Stimulated activated naive CD8-positive, alpha-beta T cell treated with anti-CD3 and anti-CD28 coated beads, Interleukin-15, Interleukin-2, amounts not matched to agents 100 U/mL and 50 U/mL, for 24 hours (primary cell): Measurements from ENCODE around the gene SLC19A3.
"Not testable (repeated sequence)": the region's sequence is repeated elsewhere in the genome, so short reads cannot be mapped to it uniquely, and the experiment has no call there.

Source experiments
- ATAC-seq: fragments of 150-1000 bp; cut with Tn5 transposase; one replicate; pipeline ENCODE4 v1.10.0; 2021
- DNase-seq: peaks from one replicate; pipeline ENCODE4 v3.0.0; 2021

SLC19A3 gene

DNA sequence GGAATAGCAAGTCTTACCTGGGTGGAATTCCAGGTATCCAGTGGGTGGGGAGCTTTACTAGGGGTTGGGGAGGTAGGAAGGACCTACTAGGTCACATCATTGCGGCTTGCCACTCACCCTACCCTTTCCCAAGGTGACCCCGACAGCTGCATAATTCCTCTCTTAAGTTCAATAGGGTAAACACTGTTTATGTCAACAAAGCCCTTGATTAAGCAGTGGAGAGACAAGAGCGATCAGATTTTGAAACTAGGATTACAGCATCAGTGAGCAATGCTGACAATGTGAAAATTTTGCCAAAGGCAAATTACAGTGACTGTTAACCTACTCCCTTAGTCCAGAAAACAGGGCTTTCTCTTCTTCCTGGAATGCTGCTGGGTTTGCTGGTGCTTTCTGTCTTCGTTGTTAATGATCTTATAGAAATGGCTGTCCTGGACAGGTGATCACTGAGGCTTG, 14.5 kb downstream of the SLC19A3 start:
- DNase-seq (no peak), ATAC-seq (no peak)

GRCh38 chr2:227701556-227701955, 16.3 kb downstream of the SLC19A3 start:
- DNase-seq (no peak), ATAC-seq (no peak)

DNA sequence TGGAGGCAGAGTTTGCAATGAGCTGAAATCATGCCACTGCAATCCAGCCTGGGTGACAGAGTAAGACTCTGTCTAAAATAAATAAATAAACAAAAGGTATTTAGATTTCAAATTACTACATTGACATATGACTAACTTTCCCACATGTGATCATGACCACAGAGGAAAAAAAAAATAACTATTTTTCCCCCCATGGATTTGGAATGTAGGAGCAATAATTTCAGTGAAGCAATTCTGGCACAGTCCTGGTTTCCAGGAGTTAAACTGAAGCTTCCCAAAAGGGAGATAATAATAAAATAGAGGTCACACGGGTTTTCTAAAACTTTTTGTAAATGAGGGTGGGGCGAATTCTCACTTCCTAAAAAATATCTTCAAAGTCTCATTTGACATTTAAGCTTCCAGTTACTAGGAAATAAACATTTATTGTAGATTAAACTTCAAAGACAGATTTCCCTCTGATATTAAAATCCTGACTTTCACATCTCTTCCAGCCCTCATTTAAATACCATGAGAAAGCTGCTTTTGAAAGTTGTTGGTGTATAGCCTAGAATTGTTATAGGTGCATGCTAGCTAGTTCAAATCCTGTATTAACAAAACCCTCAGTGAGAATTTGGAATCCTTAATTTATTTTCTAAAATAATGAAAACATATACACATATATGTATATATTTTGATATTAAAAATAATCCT, 20.7 kb downstream of the SLC19A3 start:
- DNase-seq (no peak), ATAC-seq (no peak)

DNA sequence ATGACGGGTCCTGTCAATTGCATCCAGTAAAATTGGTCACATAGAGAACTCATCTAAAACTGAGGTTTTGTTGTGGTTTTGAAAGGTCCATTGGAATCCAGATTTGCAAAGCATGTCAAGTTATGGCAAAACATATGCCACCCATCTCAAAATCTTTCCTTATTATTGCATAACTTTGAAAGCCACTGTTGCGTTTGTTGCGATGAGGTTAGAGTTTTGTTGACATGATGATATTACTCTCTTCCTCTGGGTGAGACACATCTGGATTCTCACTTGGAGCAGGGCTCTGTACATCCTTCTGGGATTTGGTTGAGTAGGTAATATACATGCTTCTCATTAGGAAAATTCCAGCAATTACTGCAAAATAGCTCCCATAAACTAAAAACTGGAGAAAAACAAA, 30.6 kb downstream of the SLC19A3 start:
- DNase-seq = no peak
- ATAC-seq = no peak

GRCh38 chr2:227684258-227684657, 33.6 kb downstream of the SLC19A3 start:
- DNase-seq = no peak
- ATAC-seq = no peak

- ATAC-seq = no peak
- DNase-seq = no peak
Measured at GRCh38 chr2:227677928-227678327, 39.9 kb downstream of the SLC19A3 start.

GRCh38 chr2:227674485-227674884, 43.3 kb downstream of the SLC19A3 start:
- ATAC-seq (no peak), DNase-seq (no peak)

DNA sequence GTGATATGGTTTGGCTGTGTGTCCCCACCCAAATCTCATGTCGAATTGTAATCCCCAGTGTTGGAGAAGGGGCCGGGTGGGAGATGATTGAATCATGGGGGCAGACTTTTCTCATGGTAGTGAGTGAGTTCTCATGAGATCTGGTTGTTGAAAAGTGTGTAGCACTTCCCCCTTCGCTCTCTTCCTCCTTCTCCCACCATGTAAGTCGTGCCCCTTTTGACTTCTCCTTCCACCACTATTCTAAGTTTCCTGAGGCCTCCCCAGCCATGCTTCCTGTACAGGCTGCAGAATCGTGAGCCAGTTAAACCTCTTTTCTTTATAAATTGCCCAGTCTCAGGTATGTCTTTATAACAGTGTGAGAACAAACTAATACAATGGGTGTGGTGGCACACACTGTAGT, 44.2 kb downstream of the SLC19A3 start:
- ATAC-seq, DNase-seq: not testable (repeated sequence)

DNA sequence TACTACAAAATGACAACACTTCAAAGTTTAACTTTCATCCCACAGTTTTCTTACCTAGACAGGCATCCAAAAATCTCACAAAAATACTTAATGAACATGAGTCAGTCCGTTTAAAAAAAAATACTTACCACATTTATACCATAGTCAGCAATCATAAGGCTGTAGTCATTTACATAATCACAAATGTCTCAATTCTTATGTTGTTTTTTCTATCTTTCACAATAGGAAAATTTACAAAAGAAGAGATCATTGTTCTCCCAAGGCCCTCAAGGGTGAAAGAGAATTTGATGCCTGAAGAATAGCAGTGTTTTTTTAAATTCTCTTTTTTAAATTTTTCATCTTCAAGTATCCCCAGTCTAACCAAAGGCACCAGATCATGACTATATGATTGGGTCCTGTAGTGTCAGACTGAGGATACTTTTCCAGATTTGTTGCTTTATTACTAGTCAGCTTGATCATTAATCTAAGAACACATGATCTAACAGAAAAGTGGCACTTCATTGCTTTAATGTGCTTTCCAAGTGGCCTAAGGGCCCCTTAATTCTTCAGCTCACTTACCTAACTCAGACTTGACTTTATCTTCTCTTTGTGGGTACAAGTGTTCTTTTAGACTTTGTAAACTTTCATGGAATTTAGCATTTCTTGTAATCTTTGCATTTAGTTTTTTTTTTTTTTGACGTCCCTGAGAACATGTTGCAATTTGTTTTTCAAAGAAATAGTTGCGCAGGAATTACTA, 46.5 kb downstream of the SLC19A3 start:
- ATAC-seq = no peak
- no peak for DNase-seq

DNA sequence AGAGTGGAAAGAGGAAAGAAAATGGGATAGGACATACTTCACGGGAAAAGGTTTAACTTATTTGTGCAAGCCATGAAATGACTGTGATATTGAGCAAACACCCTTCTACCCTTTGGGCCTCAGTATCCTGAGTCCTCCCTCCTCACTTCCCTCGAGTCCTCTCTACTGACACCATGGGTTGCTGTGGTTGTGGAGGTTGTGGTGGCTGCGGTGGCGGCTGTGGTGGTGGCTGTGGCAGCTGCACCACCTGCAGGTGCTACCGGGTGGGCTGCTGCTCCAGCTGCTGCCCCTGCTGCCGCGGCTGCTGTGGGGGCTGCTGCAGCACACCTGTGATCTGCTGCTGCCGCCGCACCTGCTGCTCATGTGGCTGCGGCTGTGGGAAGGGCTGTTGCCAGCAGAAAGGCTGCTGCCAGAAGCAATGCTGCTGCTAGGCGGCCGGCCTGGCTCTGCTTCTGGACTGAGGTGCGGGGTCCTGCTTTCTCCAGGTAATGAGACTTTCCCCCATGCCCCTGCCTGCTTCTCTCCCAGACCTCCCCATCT, 51.1 kb downstream of the SLC19A3 start, which contains the start of gene SCYGR5:
Gene SCYGR5 (plus strand): TSS at position 174 of the 540 bp plus-strand sequence. CDS start 0 bp downstream, at position 174.
- not testable (repeated sequence) for ATAC-seq, DNase-seq

DNA sequence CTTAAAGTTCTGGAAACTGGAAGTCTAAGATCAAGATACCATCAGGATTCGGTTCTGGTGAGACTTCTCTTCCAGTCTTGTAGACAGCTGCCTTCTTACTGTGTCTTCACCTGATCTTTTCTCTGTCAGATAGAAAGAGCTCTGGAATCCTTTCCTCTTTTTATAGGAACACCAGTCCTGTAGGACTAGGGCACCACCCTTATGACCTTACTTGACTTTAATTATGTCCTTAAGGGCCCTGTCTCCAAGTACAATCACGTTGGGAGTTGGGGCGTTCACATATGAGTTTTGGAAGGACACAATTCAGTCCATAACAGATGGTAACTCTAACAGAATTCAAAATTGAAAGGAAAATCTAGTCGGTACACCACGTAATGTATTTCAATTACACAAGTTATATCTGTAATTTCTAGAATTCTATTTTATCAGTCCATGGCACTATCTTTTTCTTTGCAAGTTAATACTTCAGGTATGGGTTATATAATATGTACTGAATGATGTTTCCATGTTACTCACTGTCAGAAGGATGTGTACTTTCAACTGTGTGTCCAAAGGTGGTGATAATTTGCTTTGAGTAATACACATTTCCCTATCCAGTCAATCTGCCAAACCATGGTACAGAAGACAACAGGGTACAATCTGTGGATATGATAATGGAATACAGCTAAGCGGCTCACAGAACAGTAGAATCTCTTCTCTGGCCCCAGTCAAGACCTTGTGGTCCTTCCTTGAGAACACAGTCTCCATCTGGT, 52.5 kb downstream of the SLC19A3 start:
- no peak for DNase-seq
- no peak for ATAC-seq

DNA sequence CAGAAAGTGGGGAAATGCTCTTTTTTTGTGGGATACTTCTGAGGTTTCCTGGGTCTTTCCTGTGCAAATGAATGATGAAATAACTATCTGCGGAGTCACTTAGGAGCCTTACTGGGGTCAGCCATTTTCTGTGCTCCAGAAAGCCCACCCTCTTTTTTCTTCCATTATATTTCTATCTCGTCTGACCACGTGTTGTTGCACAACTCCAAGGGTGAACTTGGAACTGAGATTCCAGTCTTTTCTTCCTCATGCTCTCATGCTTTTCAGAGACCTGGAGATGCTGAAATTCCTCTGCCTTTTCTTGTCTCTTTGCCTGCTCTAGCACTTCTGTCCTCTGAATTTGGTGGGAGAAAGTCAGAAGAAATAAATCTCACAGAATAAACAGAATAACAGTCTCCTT, 56.0 kb downstream of the SLC19A3 start:
- DNase-seq (no peak), ATAC-seq (no peak)

DNA sequence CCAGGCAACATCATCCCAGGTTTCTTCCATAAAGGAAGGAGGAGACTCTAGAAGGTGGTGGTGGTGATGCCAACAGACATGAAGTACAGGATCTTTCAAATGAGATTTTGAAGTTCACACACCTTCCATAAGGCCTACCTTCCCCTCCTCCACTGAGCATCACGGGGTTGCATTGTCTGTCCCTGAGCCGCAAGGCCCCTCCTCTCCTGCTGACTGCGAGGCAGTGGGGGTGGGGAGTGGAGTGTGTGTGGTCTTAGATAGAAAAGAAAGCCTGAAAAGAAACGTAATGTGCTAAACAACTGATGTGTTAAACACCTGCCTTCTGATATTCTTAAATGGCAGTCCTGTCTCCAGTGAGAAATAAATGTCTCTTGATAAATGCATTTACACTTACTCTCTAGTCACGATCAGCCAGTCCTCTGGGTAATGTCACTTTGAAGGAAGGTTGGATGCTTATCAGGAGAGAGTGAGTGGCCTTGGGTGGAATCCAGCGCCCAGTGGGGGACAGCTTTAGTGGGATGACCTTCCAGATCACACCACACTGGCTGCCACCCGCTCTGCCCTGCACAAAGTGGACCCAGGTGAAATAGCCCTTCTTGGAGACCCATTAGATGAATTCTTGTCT, 56.7 kb downstream of the SLC19A3 start:
- no peak for ATAC-seq
- DNase-seq = no peak

- DNase-seq (no peak), ATAC-seq (no peak)
Measured at GRCh38 chr2:227657199-227657845, 60.5 kb downstream of the SLC19A3 start.

- peak; percentile 72 for ATAC-seq
- no peak for DNase-seq
Measured at GRCh38 chr2:227655454-227655853, 62.4 kb downstream of the SLC19A3 start.

DNA sequence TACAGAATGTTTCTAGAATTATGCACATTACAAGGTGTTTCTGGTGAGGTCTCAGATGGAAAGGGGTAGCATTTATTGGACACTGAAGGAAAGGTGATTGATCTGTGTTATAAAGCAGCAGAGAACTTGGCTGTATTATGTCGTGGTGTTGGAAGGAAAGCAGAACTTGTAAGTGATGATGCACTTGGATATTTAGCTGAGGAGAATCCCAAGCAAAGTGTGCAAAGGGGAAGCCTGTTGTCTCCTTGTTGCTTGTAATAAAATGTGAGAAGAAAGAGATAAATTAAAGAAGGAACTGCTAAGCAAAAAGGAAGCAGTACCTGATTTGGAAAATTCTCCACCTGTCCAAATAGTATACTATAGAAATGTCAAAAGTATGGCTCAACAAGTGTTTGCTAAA, 63.4 kb downstream of the SLC19A3 start:
- ATAC-seq = no peak
- DNase-seq = no peak

DNA sequence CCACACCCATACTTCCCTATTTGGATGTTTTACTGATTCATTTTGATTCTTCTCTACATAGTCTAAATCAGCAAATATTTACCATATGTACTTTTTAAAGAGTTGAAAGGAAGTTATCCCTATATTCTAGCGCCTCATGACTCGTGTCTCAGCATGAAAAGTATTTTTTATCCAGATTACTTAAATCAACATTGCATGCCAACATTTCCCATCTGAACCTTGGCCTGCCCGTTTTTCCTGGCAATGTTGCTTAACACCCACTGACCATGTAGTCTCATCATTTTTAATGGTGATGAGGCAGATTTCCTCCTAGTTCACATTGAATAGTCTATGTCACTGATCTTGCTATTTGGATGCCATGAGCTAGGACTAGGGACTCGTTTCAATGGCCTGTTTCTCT, 64.4 kb downstream of the SLC19A3 start:
- ATAC-seq = no peak
- no peak for DNase-seq

DNA sequence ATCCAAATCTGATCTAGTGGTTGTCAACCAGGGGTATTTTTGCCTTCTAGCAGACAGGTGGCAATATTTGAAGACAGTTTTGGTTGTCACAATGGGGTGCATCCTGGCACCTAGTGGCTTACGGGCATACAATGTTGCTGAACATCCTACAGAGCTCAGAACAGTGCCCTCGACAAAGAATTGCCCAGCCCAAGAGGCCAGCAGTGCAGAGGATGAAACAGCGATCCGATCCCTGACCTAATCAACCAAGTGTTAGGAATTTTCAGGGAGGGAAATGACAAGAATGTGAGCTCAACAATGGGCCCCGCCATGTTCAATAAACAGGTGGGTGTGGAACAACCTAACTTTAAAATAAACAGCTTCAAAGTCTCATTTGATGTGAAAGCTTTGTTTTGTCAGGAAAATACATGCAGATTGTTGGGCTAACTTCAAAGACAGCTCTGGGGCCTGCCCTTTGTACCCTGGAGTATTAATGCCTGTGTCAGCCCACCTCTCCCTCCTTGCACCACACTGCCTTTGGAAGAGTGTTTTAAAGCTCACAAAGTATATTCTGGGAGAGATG, 73.8 kb downstream of the SLC19A3 start:
- no peak for ATAC-seq

GRCh38 chr2:227642656-227643055, 75.2 kb downstream of the SLC19A3 start:
- ATAC-seq = no peak
- no peak for DNase-seq

More for the DNA sequence above, 73.8 kb downstream of the SLC19A3 start:
- no peak for DNase-seq

- no peak for ATAC-seq
- DNase-seq = no peak
Measured at GRCh38 chr2:227634201-227634600, 83.6 kb downstream of the SLC19A3 start.
